Duodenal mucosa (tissue), 2 donors: ENCODE measurements around the gene INAFM2.

Experiments used
- H3K27ac ChIP-seq: one replicate; pipeline ENCODE4 v1.7.0; 2013; ENCODE audit warnings: low read depth, low read length
- H3K27me3 ChIP-seq, 2 donors: one replicate each; pipeline ENCODE4 v1.7.0; 2013; ENCODE audit warnings: low read length in 2 of 2, control low read depth in 1 of 2; ENCODE audit not compliant: insufficient read depth in 2 of 2, control insufficient read depth in 1 of 2
- H3K36me3 ChIP-seq, 2 donors: one replicate each; pipeline ENCODE4 v1.7.0; 2013; ENCODE audit warnings: low read length in 2 of 2, control low read depth in 1 of 2; ENCODE audit not compliant: insufficient read depth in 2 of 2, control insufficient read depth in 1 of 2
- H3K4me1 ChIP-seq, 2 donors: one replicate each; pipeline ENCODE4 v1.7.0; 2013; ENCODE audit warnings: low read length in 2 of 2, control low read depth in 1 of 2; ENCODE audit not compliant: insufficient read depth in 2 of 2, control insufficient read depth in 1 of 2
- H3K4me3 ChIP-seq, 2 donors: one replicate each; pipeline ENCODE4 v1.7.0; 2013; ENCODE audit warnings: low read length in 2 of 2, low read depth in 1 of 2
- H3K9ac ChIP-seq, 2 donors: one replicate each; pipeline ENCODE4 v1.7.0; 2013; ENCODE audit warnings: low read length in 2 of 2, low read depth in 1 of 2
- H3K9me3 ChIP-seq, 2 donors: one replicate each; pipeline ENCODE4 v1.7.0; 2013; ENCODE audit warnings: low read length in 2 of 2, control low read depth in 1 of 2; ENCODE audit not compliant: control insufficient read depth in 1 of 2

INAFM2 gene

DNA sequence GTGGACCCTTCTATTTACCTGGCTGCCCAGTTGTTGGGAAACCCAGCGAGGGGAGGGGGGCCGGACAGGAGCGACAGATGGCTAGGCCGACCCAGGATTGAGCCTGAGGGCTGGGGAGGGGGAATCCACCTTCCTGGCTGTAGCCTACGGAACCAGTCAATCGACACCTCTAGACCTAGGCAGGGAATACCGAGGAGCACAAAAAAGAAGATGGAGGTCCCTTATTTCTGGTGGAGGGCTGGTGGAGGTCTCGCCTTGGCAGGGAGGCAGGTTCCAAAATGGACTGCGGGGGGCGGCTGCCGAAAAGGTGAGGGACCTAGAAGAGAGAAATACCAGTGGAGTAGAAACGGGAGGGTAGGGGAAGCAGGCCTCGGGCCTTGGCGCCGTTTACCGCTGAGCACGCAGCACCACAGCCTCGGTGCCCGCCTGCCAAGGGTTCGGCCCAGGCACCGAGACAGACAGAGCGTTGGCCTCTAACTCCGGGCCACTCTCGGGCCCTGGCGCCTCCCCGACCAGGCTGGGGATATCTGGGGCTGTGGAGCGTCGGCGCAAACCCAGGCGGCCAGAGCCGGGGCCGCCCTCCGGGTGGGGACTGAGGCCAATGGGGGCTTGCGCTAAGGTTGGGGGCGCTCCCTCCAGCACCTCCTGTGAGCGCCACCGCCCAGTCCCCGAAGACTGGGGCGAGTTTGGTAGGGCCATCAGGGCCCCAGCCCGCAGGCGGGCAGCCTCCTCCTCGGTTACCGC lies 42.3 kb upstream of the INAFM2 start:
- no peaks in the 10 kb centered on the region for H3K9me3 ChIP-seq
- no peaks in the 10 kb centered on the region for H3K36me3 ChIP-seq
- H3K27me3 ChIP-seq = peaks cover 50 to 65% of the 10 kb centered on the region in 2 donors
- peaks cover 4 to 11% of the 10 kb centered on the region in 2 donors for H3K4me1 ChIP-seq
- H3K9ac ChIP-seq = no peak overlapping the region
- no peak overlapping the region for H3K4me3 ChIP-seq
- no peak overlapping the region for H3K27ac ChIP-seq

DNA sequence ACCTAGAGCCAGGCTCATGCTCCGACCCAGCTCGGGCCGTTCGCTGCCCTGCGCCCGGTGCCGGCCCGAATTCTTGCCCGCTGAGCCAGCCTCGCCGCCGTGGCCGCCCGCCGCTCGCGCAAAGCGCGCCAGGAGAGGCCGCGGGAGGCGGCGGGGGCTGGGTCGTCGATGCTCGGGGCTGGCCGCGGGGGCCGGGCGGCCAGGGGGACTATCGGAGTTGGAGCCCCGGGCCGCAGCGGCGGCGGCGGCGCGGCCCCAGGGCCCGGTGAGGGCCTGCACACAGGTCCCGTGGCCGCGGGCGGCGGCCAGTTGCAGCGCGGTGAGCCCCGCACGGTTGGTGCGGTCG lies 41.7 kb upstream of the INAFM2 start:
- Histone ChIP-seq H3K36me3 (no peaks in the 10 kb centered on the region), H3K27ac (no peak overlapping the region), H3K9ac (no peak overlapping the region), H3K4me3 (peak overlapping the region in 1 of 2 donors; percentile 65), H3K9me3 (no peaks in the 10 kb centered on the region), H3K4me1 (peaks cover 4 to 11% of the 10 kb centered on the region in 2 donors), H3K27me3 (peaks cover 53 to 65% of the 10 kb centered on the region in 2 donors)

GRCh38 chr15:40282147-40282868 lies 41.2 kb upstream of the INAFM2 start:
- H3K4me1 ChIP-seq = peaks cover 4 to 11% of the 10 kb centered on the region in 2 donors
- H3K27me3 ChIP-seq = peaks cover 53 to 65% of the 10 kb centered on the region in 2 donors
- no peak overlapping the region for H3K9ac ChIP-seq
- H3K36me3 ChIP-seq = no peaks in the 10 kb centered on the region
- H3K4me3 ChIP-seq = peak overlapping the region; percentile 50 to 65
- H3K27ac ChIP-seq = no peak overlapping the region
- no peaks in the 10 kb centered on the region for H3K9me3 ChIP-seq

GRCh38 chr15:40282869-40283614 lies 40.5 kb upstream of the INAFM2 start, which contains the start of gene ANKRD63:
TSS of gene ANKRD63 (minus strand) at chr15:40283064. CDS start at chr15:40282586, 478 bp downstream.
- Histone ChIP-seq H3K4me3 (peak within 1 kb of the TSS; percentile 50 to 65), H3K9ac (no peak within 1 kb of the TSS), H3K27me3 (peaks cover 49 to 64% of the 10 kb centered on the region in 2 donors), H3K27ac (no peak within 1 kb of the TSS), H3K4me1 (peaks cover 4 to 10% of the 10 kb centered on the region in 2 donors), H3K9me3 (no peaks in the 10 kb centered on the region), H3K36me3 (no peaks in the 10 kb centered on the region)

DNA sequence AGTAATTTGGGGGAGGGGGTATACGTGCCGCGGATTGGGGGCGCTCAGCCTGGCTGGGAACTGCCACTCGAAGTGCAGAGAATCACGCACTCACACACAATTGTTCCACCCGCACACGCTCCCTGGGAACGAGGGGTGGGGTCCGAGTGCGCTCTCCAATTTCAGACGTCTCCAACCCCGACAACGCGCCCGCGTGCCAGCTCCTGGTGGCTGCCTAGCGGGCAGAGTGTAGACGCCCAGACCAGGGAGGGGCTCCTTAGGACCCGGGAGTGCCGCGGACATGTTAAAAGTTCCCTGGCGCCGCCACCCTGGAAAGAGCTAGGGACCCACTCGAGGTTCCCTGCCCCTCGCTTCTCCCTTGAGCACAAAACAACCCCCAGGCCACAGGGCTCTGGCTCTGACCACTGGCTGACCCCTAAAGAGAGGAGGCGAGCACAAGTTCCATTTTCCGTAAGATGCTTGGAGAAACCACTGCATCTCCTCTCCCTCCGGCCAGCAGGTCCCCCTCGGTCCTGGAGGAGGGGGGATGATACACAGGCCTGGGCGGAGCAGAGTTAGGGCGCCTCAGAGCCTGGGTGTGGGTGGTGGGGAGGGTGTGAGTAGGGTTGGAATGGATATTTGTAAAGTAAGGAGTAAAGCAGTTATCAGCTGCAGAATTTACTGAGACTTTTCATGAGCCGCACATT lies 39.7 kb upstream of the INAFM2 start:
- peaks cover 4 to 7% of the 10 kb centered on the region in 2 donors for H3K4me1 ChIP-seq
- H3K27me3 ChIP-seq = peaks cover 43 to 57% of the 10 kb centered on the region in 2 donors
- no peak overlapping the region for H3K27ac ChIP-seq
- H3K9me3 ChIP-seq = no peaks in the 10 kb centered on the region
- no peaks in the 10 kb centered on the region for H3K36me3 ChIP-seq
- H3K9ac ChIP-seq = no peak overlapping the region
- no peak overlapping the region for H3K4me3 ChIP-seq

GRCh38 chr15:40285151-40285550 lies 38.3 kb upstream of the INAFM2 start:
- Histone ChIP-seq H3K27me3 (peaks cover 35 to 43% of the 10 kb centered on the region in 2 donors), H3K36me3 (peaks cover 0 to 2% of the 10 kb centered on the region in 2 donors), H3K4me3 (no peak overlapping the region), H3K9ac (no peak overlapping the region), H3K27ac (no peak overlapping the region), H3K4me1 (peaks cover 0 to 9% of the 10 kb centered on the region in 2 donors), H3K9me3 (no peaks in the 10 kb centered on the region)

- H3K27ac ChIP-seq = no peak overlapping the region
- H3K36me3 ChIP-seq = peaks cover 0 to 2% of the 10 kb centered on the region in 2 donors
- no peak overlapping the region for H3K4me3 ChIP-seq
- peaks cover 30 to 39% of the 10 kb centered on the region in 2 donors for H3K27me3 ChIP-seq
- H3K9me3 ChIP-seq = no peaks in the 10 kb centered on the region
- H3K4me1 ChIP-seq = peaks cover 0 to 9% of the 10 kb centered on the region in 2 donors
- H3K9ac ChIP-seq = no peak overlapping the region
Measured at GRCh38 chr15:40285554-40286011, 37.9 kb upstream of the INAFM2 start.

- Histone ChIP-seq H3K4me3 (no peak overlapping the region), H3K27ac (no peak overlapping the region), H3K9me3 (no peaks in the 10 kb centered on the region), H3K9ac (no peak overlapping the region), H3K27me3 (peaks cover 25 to 34% of the 10 kb centered on the region in 2 donors), H3K4me1 (peaks cover 3 to 9% of the 10 kb centered on the region in 2 donors), H3K36me3 (peaks cover 0 to 2% of the 10 kb centered on the region in 2 donors)
Measured at GRCh38 chr15:40286061-40286532, 37.4 kb upstream of the INAFM2 start.

GRCh38 chr15:40286794-40287193 lies 36.7 kb upstream of the INAFM2 start:
- Histone ChIP-seq H3K9ac (no peak overlapping the region), H3K4me1 (peaks cover 7 to 9% of the 10 kb centered on the region in 2 donors), H3K27ac (no peak overlapping the region), H3K9me3 (no peaks in the 10 kb centered on the region), H3K27me3 (peaks cover 19 to 28% of the 10 kb centered on the region in 2 donors), H3K4me3 (no peak overlapping the region), H3K36me3 (peaks cover 2% of the 10 kb centered on the region in 2 donors)
